Trophoblast cell (in vitro differentiated cells and primary cell): Measurements from ENCODE around the gene PPP1R13B.

ENCODE experiments used
- DNase-seq, 2 donors: peaks; one replicate each; pipeline ENCODE4 v3.0.0-alpha.2; 2016
- H2AFZ ChIP-seq: 2 replicates; pipeline ENCODE4 v1.6.1; 2013; ENCODE audit warnings: low read length, moderate library complexity, mild to moderate bottlenecking; ENCODE audit not compliant: insufficient read depth, poor library complexity
- H2AK5ac ChIP-seq: 2 replicates; pipeline ENCODE4 v1.6.1; 2013; ENCODE audit warnings: mild to moderate bottlenecking, low read length
- H2BK120ac ChIP-seq: 2 replicates; pipeline ENCODE4 v1.6.1; 2013; ENCODE audit warnings: low read length, mild to moderate bottlenecking, moderate library complexity; ENCODE audit not compliant: insufficient read depth, poor library complexity
- H2BK12ac ChIP-seq: 2 replicates; pipeline ENCODE4 v1.6.1; 2013; ENCODE audit warnings: mild to moderate bottlenecking, low read length, moderate library complexity
- H2BK5ac ChIP-seq: 2 replicates; pipeline ENCODE4 v1.6.1; 2013; ENCODE audit warnings: low read length, low read depth, moderate library complexity, mild to moderate bottlenecking; ENCODE audit not compliant: poor library complexity
- H3K14ac ChIP-seq: 2 replicates; pipeline ENCODE4 v1.6.1; 2013; ENCODE audit warnings: mild to moderate bottlenecking, low read length
- H3K18ac ChIP-seq: 2 replicates; pipeline ENCODE4 v1.6.1; 2013; ENCODE audit warnings: mild to moderate bottlenecking, low read length
- H3K23ac ChIP-seq: 2 replicates; pipeline ENCODE4 v1.6.1; 2013; ENCODE audit warnings: low read length
- H3K27ac ChIP-seq: 2 replicates; pipeline ENCODE4 v1.5.1; 2013; ENCODE audit warnings: low read depth, mild to moderate bottlenecking, inconsistent platforms, low read length, moderate library complexity
- H3K27me3 ChIP-seq: 2 replicates; pipeline ENCODE4 v1.6.1; 2013; ENCODE audit warnings: inconsistent platforms, mild to moderate bottlenecking, low read length, moderate library complexity; ENCODE audit not compliant: insufficient read depth
- H3K36me3 ChIP-seq, 2 experiments: 1 replicate in 1 of 2; 2 replicates in 1 of 2; pipeline ENCODE4 v1.6.1; 2013; ENCODE audit warnings: low read length in 2 of 2, mild to moderate bottlenecking in 2 of 2, moderate library complexity in 1 of 2; ENCODE audit not compliant: insufficient read depth in 2 of 2, control insufficient read depth in 1 of 2
- H3K4ac ChIP-seq: 2 replicates; pipeline ENCODE4 v1.6.1; 2013; ENCODE audit warnings: low read depth, mild to moderate bottlenecking, low read length, moderate library complexity
- H3K4me1 ChIP-seq, 2 experiments: 1 replicate in 1 of 2; 2 replicates in 1 of 2; pipeline ENCODE4 v1.6.1; 2013; ENCODE audit warnings: low read length in 2 of 2, mild to moderate bottlenecking in 2 of 2, moderate library complexity in 1 of 2; ENCODE audit not compliant: insufficient read depth in 2 of 2, control insufficient read depth in 1 of 2
- H3K4me2 ChIP-seq: 2 replicates; pipeline ENCODE4 v1.6.1; 2013; ENCODE audit warnings: inconsistent platforms, mild to moderate bottlenecking, low read length, moderate library complexity
- H3K4me3 ChIP-seq: 2 replicates; pipeline ENCODE4 v1.5.1; 2013; ENCODE audit warnings: mild to moderate bottlenecking, low read depth, low read length, inconsistent platforms
- H3K79me1 ChIP-seq: one replicate; pipeline ENCODE4 v1.6.1; 2013; ENCODE audit warnings: low read length
- H3K79me2 ChIP-seq: 2 replicates; pipeline ENCODE4 v1.6.1; 2013; ENCODE audit warnings: low read length, mild to moderate bottlenecking; ENCODE audit not compliant: control insufficient read depth, insufficient read depth, poor library complexity
- H3K9ac ChIP-seq: 2 replicates; pipeline ENCODE4 v1.6.1; 2013; ENCODE audit warnings: mild to moderate bottlenecking, low read length
- H3K9me3 ChIP-seq: 2 replicates; pipeline ENCODE4 v1.6.1; 2013; ENCODE audit warnings: low read depth, mild to moderate bottlenecking, control low read depth, inconsistent platforms, low read length; ENCODE audit not compliant: insufficient read depth
- H4K12ac ChIP-seq: 2 replicates; pipeline ENCODE4 v1.6.1; 2013; ENCODE audit warnings: low read depth, mild to moderate bottlenecking, low read length, moderate library complexity
- H4K8ac ChIP-seq: 2 replicates; pipeline ENCODE4 v1.6.1; 2013; ENCODE audit warnings: low read depth, mild to moderate bottlenecking, low read length, moderate library complexity
- H4K91ac ChIP-seq: one replicate; pipeline ENCODE4 v1.6.1; 2013; ENCODE audit warnings: low read depth, mild to moderate bottlenecking, low read length, moderate library complexity
- WGBS: extraction: QIAGEN DNeasy Blood & Tissue Kit; methylation state at CpG from one replicate; pipeline ENCODE4 v1.1.7; 2013; ENCODE audit warnings: missing lambda C conversion rate; ENCODE audit not compliant: insufficient read length, insufficient coverage; ENCODE audit errors: extremely low coverage; 5-methylcytosine and 5-hydroxymethylcytosine counted together

Gene PPP1R13B

DNA sequence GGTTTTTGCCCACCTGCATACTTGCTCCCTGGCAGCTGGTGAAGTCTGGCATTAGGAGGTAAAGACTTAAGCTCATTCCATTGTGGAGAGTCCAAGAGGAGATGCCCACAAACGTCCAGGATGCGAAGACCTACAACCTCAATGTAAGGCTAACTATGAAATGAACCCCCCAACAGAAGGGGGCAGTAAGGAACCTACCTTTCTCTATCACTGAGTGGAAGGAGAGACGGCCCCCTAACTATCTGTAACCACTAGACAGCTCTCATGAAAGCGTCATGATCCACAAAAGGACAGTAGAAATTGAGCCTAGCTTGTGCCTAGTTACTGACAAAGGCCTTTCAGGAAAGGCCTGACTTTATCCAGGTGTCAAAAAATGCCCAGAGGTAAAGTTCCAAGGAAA lies 76.5 kb downstream of the PPP1R13B start:
- Histone ChIP-seq H3K4ac (no peak overlapping the region), H3K36me3 (no peaks in the 10 kb centered on the region), H3K14ac (no peak overlapping the region), H2BK12ac (no peak overlapping the region), H2BK5ac (no peak overlapping the region), H3K4me2 (no peak overlapping the region), H4K91ac (no peak overlapping the region), H2AK5ac (no peak overlapping the region), H4K12ac (no peak overlapping the region), H3K4me1 (no peaks in the 10 kb centered on the region), H3K27ac (no peak overlapping the region), H4K8ac (no peak overlapping the region), H3K79me2 (no peaks in the 10 kb centered on the region), H3K4me3 (no peak overlapping the region), H3K27me3 (no peaks in the 10 kb centered on the region), H3K18ac (no peak overlapping the region), H3K9ac (no peak overlapping the region), H3K23ac (no peak overlapping the region), H3K9me3 (no peaks in the 10 kb centered on the region), H2AFZ (no peak overlapping the region), H2BK120ac (no peak overlapping the region), H3K79me1 (no peaks in the 10 kb centered on the region)
- no CpG with 5 or more reads among the region's 4 CpGs for WGBS
- no peak for DNase-seq

DNA sequence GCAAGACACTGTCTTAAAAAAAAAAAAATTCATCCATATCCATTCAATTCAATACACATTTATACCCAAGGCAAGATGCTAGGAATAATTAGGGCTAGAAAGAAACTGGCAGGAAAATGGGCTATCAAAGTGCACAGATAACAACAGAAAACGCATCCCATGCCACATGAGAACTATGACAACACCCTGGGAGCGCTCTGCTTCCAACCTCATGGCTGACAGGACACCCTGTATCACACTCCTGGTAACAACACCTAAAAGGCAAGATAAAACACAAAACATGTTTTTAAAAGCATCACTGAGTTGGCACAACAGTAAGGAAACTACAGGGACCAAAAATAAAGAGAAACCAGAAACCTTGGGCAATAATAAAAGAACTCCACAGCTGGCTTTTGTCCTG lies 76.9 kb downstream of the PPP1R13B start:
- H3K79me2 ChIP-seq, result no peaks in the 10 kb centered on the region
- H2BK12ac ChIP-seq, result no peak overlapping the region
- H4K91ac ChIP-seq, result no peak overlapping the region
- WGBS, result no CpG with 5 or more reads among the region's 2 CpGs
- no peak overlapping the region for H2AFZ ChIP-seq
- no peak overlapping the region for H4K12ac ChIP-seq
- no peaks in the 10 kb centered on the region for H3K36me3 ChIP-seq
- no peak overlapping the region for H2BK5ac ChIP-seq
- no peak overlapping the region for H3K9ac ChIP-seq
- no peak overlapping the region for H2BK120ac ChIP-seq
- no peak overlapping the region for H3K23ac ChIP-seq
- no peak for DNase-seq
- no peaks in the 10 kb centered on the region for H3K79me1 ChIP-seq
- no peak overlapping the region for H4K8ac ChIP-seq
- H3K14ac ChIP-seq, result no peak overlapping the region
- H3K4me1 ChIP-seq, result no peaks in the 10 kb centered on the region
- H3K27ac ChIP-seq, result no peak overlapping the region
- H3K18ac ChIP-seq, result no peak overlapping the region
- no peak overlapping the region for H3K4ac ChIP-seq
- H3K4me3 ChIP-seq, result no peak overlapping the region
- H3K9me3 ChIP-seq, result no peaks in the 10 kb centered on the region
- H3K4me2 ChIP-seq, result no peak overlapping the region
- no peak overlapping the region for H2AK5ac ChIP-seq
- no peaks in the 10 kb centered on the region for H3K27me3 ChIP-seq

DNA sequence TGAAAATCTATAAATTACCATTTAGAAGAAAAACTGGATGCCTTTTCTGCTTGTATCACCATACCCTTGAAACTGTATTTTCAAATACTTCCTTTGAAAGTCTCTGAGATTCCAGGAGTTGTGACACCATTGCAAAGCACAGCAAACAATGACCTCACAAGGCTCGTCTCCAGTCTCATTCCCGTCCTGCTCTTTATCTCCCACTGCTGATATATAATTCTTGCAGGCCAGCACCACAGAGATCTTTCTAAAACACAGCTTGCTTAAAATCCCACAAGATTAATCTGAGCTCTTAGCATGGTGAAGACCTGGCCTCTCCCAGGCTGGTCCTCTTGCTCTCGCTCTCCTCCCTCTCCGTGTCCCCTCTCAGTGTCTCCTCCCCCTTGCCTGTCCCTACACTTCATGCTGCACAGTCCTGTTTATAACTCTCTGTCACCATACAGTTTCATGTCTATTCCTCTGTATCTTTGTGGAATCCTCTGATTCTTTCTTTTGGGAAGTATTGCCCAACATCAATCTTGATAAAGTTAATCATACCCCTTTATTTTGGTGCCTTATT lies 80.0 kb downstream of the PPP1R13B start:
- H3K27ac ChIP-seq, result no peak overlapping the region
- no peak overlapping the region for H2BK5ac ChIP-seq
- no peaks in the 10 kb centered on the region for H3K27me3 ChIP-seq
- no peak overlapping the region for H2BK12ac ChIP-seq
- no peak overlapping the region for H3K4me3 ChIP-seq
- DNase-seq, result peak in 1 of 2 donors; percentile 9
- H4K91ac ChIP-seq, result no peak overlapping the region
- no peak overlapping the region for H2AFZ ChIP-seq
- no peak overlapping the region for H3K4ac ChIP-seq
- no peak overlapping the region for H3K18ac ChIP-seq
- H3K9me3 ChIP-seq, result no peaks in the 10 kb centered on the region
- H3K4me2 ChIP-seq, result no peak overlapping the region
- no peaks in the 10 kb centered on the region for H3K79me1 ChIP-seq
- no CpG with 5 or more reads among the region's 4 CpGs for WGBS
- H2AK5ac ChIP-seq, result no peak overlapping the region
- no peak overlapping the region for H4K8ac ChIP-seq
- H3K79me2 ChIP-seq, result no peaks in the 10 kb centered on the region
- H3K14ac ChIP-seq, result no peak overlapping the region
- H4K12ac ChIP-seq, result no peak overlapping the region
- H3K36me3 ChIP-seq, result no peaks in the 10 kb centered on the region
- no peak overlapping the region for H3K23ac ChIP-seq
- no peaks in the 10 kb centered on the region for H3K4me1 ChIP-seq
- no peak overlapping the region for H3K9ac ChIP-seq
- no peak overlapping the region for H2BK120ac ChIP-seq

DNA sequence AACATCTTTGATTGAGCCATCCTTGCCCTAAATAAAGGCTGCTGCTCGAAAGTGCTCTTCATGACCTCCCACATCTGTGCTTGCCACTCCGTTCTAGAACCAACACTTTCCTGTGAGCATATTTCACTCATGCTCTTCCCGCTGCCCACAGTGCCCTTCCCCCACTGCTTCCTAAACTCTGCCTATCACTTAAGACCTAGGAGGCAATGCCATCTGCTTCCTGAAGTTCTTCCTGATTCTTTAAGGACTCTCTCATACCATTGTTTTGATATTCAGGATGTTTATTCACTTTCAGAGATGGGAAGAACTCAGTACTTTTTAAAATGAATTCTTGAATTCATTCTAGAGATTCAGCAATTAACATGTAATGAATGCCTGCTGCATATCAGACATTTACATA lies 81.8 kb downstream of the PPP1R13B start:
- WGBS, result no CpG with 5 or more reads among the region's 3 CpGs
- H2BK120ac ChIP-seq, result no peak overlapping the region
- no peak overlapping the region for H3K4me3 ChIP-seq
- H3K4ac ChIP-seq, result peak overlapping the region; percentile 17
- no peak overlapping the region for H2AK5ac ChIP-seq
- H3K4me2 ChIP-seq, result no peak overlapping the region
- no peak overlapping the region for H2AFZ ChIP-seq
- H3K36me3 ChIP-seq, result no peaks in the 10 kb centered on the region
- no peak overlapping the region for H3K9ac ChIP-seq
- H3K27ac ChIP-seq, result no peak overlapping the region
- no peak overlapping the region for H3K18ac ChIP-seq
- H4K91ac ChIP-seq, result no peak overlapping the region
- no peaks in the 10 kb centered on the region for H3K79me2 ChIP-seq
- H3K27me3 ChIP-seq, result no peaks in the 10 kb centered on the region
- H3K79me1 ChIP-seq, result no peaks in the 10 kb centered on the region
- no peaks in the 10 kb centered on the region for H3K4me1 ChIP-seq
- no peak overlapping the region for H3K14ac ChIP-seq
- no peak overlapping the region for H2BK5ac ChIP-seq
- peaks cover under 1% of the 10 kb centered on the region for H3K9me3 ChIP-seq
- H4K12ac ChIP-seq, result no peak overlapping the region
- H2BK12ac ChIP-seq, result no peak overlapping the region
- no peak for DNase-seq
- no peak overlapping the region for H4K8ac ChIP-seq
- H3K23ac ChIP-seq, result no peak overlapping the region
